GM18511 (cell line): ENCODE data around the gene MEF2C.
"Not testable (repeated sequence)": the region's sequence is repeated elsewhere in the genome, so short reads cannot be mapped to it uniquely, and the experiment has no call there.

Source experiments
- ATAC-seq: cut with Tn5 transposase; IDR thresholded peaks from one replicate; pipeline ENCODE4 v1.9.1; 2021; ENCODE audit warnings: mild to moderate bottlenecking, moderate library complexity; ENCODE audit not compliant: unreplicated experiment

MEF2C gene

GRCh38 chr5:88808153-88808552 is 74.8 kb downstream of the MEF2C start:
- ATAC-seq, result peak; percentile 80

DNA sequence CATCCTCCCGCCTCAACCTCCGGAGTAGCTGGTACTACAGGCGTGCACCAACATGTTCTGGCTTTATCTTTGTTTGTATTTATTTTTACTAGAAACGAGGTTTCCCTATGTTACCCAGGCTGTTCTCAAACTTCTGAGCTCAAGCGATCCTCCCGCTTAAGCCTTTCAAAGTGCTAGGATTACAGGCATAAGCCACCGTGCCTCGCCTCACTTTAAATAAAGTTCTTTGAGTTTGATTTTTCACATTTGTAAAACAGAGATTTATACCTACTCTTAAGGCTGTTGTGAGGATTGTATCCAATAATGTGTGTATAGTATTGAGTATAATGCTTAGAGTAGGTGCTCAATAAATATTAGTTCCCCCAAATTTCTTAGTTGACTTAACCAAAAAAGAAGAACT is 75.7 kb downstream of the MEF2C start:
- ATAC-seq, result no peak

DNA sequence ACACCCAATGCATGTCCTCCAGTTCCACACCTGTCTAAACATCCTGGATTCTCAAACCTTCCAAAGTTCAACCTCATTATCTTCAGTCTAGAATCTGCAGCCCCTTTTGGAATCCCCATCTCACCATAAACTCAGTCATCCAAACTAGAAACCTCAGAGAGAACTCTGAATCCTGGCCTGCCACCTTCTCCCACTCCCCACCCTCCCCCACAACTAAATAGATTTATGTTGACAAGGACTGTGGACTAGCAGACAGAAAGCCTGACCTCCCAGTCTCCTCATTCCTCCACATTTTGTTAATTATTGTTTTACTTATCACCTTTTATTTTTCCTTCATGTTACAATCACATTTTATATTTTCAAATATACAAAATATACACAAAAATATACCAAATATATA is 76.6 kb downstream of the MEF2C start:
- ATAC-seq, result no peak

- peak; percentile 57 for ATAC-seq
These were observed 77.7 kb downstream of the MEF2C start for GRCh38 chr5:88805151-88805784.

DNA sequence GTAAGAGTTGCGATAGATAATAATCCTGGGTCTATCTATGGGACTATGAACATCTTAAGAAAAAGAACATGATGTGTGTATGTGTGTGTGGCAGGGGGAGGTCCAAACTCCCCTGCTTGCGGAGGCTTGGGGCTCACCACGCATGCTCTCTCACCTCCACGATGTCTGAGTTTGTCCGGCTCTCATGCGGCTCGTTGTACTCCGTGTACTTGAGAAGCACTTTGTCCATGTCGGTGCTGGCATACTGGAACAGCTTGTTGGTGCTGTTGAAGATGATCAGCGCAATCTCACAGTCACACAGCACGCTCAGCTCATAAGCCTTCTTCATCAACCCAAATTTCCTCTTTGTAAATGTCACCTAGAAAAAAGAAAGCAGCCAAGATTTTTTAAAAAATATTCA is 78.5 kb downstream of the MEF2C start:
- ATAC-seq, result no peak

GRCh38 chr5:88803309-88803708 is 79.7 kb downstream of the MEF2C start:
- ATAC-seq, result no peak

DNA sequence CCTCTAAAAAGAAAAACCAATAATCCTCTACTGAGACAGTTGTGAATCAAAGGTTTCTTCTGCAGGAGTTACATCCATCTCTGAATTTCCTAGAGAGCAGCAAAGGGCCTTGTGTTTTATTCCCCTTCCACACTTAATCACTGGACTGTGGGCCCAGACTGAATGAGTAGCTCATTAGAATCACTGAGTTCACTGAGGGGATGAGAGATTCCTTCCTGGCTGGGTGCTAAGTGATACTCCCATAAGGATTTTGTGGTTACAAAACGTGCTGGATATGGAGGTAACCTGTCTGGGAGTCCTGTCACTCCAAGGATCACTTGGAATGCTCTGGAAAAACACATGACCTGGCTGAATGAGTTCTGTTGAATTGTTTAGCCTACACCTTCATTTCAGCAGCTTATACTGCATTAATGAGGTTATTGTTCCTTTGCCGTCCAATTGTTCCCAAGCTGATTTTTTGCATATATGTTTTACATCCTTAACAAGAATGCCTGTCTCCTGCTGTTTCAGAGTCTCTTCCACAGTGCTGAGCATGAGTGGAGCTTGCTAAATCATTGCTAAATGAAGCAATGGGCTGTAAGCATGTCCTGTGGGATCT is 82.9 kb downstream of the MEF2C start:
- no peak for ATAC-seq

GRCh38 chr5:88798933-88799332 is 84.1 kb downstream of the MEF2C start:
- ATAC-seq, result not testable (repeated sequence)

- not testable (repeated sequence) for ATAC-seq
These were observed 89.2 kb downstream of the MEF2C start for GRCh38 chr5:88793797-88794196.

GRCh38 chr5:88792144-88792840 is 90.7 kb downstream of the MEF2C start:
- ATAC-seq, result peak; percentile 92

DNA sequence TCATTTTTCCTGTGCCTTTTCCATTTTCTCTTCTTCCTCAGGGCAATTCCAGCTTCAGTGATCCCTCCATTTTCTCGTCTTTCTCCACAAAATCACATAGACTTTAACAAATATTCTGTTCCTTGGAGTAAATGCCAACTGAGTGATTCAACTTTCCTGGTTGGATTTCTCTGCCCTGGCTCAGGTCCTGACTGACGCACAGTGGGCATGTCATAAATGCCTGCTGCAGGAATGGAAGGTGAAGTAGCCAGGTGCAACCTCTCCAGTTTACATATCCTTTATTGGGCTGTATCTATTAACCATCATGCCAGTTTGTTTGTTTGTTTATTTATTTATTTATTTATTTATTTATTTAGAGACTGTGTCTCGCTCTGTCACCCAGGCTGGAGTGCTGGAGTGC is 95.1 kb downstream of the MEF2C start:
- ATAC-seq, result no peak

- no peak for ATAC-seq
These were observed 96.2 kb downstream of the MEF2C start for GRCh38 chr5:88786789-88787188.

DNA sequence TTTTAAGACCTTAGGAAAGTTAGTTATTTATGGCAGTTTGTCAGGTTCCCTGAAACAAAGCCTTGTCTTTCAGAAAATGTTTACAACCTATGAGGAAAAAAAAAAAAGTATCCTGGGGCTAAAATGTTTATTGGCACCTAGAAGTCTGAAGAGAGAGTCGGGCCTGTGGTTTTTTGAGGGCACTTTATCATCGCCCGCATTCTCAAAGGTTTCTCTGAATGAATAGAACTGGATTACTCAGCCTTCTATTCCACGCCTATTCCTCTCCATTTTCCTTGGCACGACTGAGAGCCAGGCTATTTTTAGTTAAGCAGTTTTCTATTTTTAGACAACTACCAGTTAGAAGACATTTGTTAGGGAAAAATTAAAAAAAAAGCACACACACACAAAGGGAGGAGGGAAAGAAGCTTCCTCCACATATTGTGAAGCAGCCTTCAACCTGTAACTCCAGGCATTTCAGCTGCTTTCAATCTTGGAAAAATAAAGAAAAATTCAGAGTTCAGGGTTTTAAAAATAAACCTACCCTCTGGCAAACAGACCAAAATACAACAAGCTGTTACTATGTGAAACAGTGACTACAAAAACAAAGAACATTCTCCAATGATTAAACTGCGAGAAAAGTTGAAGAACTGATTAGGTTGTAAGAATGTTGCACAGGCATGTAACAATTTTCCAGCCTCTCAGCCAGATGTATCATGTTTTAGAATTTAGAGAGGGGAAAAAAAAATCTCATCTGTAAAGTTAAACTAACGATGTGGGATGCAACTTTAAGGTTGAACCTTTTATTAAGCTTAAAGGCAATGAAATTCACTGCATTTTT is 97.0 kb downstream of the MEF2C start:
- ATAC-seq, result peak; percentile 78

- no peak for ATAC-seq
These were observed 100.4 kb downstream of the MEF2C start for GRCh38 chr5:88782571-88782970.

GRCh38 chr5:88780736-88781135 is 102.2 kb downstream of the MEF2C start:
- no peak for ATAC-seq

DNA sequence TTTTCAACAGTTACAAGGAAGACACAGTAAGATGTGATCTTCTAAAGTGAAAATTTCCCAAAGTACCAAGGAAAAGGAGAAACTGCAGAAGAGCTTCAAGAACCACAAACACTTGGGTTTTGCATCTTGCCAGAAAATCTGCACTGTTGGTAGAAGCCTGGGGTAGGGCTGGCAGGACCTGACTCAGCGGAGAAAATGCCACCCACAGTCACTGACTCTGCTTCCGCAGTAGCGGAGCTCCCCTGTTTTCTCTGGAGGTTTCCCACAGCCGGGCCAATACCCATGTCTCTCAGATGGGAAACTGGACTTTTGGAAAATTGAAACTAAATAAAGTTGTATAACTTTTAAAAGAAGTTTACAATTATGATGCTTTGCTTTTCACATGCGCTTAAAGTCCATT is 104.2 kb downstream of the MEF2C start:
- no peak for ATAC-seq

- ATAC-seq, result no peak
These were observed 106.3 kb downstream of the MEF2C start for GRCh38 chr5:88776692-88777091.

- no peak for ATAC-seq
These were observed 110.2 kb downstream of the MEF2C start for GRCh38 chr5:88772831-88773230.

- no peak for ATAC-seq
These were observed 110.9 kb downstream of the MEF2C start for GRCh38 chr5:88772047-88772446.

- no peak for ATAC-seq
These were observed 112.4 kb downstream of the MEF2C start for GRCh38 chr5:88770276-88771257.
